HG03571 (cell line): ENCODE results near the gene IQGAP2.
A peak's percentile ranks its signal among the peaks of the same experiment; 100 is the strongest.

Experiments used
- ATAC-seq: cut with Tn5 transposase; IDR thresholded peaks from one replicate; pipeline ENCODE4 v1.9.1; 2021; ENCODE audit not compliant: unreplicated experiment

Gene IQGAP2

DNA sequence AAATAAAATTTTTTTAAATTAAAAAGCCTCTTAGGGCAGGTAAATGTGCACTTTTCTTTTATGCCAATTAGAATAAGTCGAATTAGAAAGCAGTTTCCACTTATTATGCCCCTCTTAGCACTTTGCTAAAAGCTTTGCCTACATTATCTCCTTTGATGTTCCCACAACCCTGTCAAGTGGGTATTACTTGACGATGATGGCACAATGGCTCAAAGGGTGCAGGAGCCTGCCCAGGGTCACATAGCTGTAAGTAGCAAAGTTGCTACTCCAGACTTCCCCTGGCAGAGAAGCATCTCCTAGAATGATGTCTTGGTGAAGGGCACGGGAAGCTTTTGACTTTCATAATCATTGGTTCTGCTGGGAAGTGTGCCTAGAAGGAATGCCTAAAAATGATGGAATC is 18.4 kb upstream of the IQGAP2 start:
- no peak for ATAC-seq

DNA sequence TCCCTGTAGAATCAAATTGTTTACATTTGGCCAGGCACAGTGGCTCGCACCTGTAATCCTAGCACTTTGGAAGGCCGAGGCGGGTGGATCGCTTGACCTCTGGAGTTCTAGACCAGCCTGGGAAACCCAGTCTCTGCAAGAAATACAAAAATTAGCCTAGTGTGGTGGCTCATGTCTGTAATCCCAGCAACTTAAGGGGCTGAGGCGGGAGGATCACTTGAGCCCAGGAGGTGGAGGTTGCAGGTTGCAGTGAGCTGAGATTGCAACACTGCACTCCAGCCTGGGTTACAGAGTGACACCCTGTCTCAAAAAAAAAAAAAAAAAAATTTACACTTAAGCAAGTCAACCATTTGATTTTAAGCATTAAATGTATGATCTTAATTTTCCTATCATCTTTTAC is 17.5 kb upstream of the IQGAP2 start:
- ATAC-seq = no peak

DNA sequence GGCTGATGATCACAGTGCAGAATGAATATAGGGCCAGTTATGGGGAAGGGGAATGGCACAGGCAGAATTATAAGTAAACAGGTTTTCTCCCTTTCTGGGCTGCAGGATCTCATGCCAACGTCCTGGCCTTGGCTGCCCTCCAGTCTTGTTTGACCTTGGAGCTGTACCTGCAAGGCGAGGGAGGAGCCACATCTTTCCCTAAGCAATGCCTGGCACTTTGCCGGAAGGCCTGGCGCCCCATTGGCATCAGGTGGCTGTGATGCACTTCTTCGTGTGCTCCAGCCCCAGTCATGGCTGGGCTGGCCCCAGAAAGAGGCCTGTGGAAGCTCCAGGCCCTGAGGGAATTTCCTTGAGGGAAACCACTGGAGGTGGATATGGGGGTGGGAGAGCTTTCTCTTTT is 16.7 kb upstream of the IQGAP2 start:
- no peak for ATAC-seq

DNA sequence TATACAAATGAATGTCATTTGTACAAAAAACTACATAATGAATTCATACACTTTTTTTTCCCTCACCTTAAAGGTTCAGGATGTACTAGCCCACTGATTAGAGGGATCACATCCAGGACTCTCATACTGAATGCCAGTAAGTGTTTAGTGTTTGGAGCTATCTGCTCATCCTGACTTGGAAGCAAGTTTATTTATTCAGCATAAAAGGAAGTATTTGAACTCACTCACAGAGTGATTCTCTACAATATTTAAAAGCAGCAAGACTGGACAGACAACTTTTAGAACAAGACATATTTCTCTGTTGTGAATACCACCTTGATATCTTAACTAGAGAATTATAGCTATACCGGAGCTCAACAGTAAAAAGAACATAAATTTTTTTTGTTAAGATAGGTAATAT is 14.8 kb upstream of the IQGAP2 start:
- no peak for ATAC-seq

DNA sequence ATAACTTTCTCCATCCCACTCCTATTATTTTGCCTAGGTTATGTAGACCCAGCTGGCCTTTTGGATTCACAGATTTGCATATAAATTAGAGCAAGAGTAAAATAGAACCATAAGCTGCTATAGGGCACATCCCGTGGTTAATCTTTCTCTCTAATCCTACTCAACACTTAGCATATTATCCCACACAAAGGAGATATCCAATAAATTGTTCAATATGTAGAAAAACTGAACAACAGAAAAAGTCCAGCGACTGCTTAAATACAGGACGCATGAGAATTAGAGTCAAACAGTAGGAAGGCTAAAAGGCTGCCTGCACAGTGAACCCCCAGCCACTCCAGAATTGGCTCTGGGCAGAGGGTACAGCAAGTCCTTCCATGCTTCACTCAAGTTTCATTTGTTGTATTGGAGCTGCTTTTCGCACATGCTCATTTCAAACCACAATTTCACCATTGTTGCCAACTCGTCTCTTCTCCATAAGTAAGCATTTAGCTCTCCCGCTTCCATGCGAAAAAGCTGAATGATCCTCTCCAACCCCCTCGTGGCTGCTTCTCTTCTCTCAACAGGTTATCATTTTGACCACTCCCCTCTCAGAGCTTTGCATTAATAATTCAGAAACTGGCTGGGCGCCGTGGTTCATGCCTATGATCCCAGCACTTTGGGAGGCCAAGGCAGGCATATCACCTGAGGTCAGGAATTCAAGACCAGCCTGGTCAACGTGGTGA is 14.1 kb upstream of the IQGAP2 start:
- no peak for ATAC-seq

DNA sequence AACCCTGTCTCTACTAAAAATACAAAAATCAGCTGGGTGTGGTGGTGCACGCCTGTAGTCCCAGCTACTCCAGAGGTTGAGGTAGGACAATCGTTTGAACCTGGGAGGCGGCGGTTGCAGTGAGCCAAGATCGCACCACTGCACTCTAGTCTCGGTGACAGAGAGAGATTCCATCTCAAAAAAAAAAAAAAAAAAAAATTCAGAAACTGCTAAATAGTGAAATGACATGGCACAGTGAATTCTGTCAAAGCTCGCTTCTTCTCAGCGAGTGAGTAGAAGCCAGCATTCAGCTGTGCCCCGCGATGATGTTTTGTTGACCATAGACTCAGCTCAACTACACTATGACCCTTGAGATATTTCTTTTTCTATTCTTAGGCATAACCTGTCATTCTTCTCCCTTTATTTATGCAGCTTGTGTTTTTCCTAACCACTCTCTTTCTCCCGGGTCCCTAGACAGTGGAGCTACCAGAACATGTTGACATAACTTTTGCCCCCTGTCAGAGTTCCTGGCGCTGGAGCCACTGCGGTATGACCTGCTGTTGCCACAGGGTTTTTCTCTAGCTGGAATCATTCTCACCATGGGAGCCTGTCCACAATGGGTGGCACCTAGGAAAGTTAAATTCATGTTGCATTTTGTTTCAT is 13.5 kb upstream of the IQGAP2 start:
- ATAC-seq = no peak

DNA sequence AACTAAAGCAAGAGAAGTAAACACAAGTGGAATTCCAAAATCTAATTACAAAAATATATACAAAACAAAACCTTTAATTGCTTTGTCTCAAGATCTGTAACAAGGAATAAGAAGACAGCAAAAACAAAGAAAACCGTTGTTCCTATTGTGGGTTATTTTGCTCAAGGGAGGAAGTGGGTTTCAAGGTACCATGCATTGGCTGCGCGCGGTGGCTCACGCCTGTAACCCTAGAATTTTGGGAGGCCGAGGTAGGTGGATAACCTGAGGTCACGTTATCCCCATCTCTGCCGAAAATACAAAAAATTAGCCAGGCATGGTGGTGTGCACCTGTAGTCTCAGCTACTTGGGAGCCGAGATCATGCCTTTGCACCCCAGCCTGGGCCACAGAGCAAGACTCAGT is 12.1 kb upstream of the IQGAP2 start:
- ATAC-seq = no peak

DNA sequence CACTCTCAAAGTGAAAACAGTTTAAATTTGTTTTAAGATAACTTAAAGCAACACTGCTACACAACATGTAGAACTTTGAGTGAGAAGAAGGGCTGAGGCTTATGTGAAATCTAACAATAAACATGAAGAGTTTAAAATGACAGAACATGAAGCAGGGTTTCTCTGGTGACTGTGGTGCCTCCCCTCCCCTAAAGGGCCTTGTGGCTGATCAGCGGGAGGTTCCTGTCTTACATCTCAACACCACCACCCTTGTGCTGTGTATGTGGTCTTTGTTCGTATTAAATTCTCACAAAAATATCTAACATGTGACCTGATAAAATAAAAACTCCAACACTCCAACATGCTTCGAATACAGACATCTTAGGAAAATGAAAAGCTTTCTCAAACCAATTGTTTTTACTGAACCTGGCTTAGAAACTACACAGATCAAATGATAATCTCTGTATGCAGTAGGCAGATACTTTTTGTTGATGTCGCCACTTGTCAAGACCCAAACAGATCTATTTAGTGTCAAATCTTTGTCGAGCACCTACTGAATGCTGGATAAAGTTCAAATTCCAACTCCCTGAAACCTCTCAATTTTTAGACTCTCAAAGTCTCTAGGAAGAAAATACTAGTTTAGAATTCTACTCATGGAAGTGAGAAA is 9.9 kb upstream of the IQGAP2 start:
- ATAC-seq = no peak

DNA sequence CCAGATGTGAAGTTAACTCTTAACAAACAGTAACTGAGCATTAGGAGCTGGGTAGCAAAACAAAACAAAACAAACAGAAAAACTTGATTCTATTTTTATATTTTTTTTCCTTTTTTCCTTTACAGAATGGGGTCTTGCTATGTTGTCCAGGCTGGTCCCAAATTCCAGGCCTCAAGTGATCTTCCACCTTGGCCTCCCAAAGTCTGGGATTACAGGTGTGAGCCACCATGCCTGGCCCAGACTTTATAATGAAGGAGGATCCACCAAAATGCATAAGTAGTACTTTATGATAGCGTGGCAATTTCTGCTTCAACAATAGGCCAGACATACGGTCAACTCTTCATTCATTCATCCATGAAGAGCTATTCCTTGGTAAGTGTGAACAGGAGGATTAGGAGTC is 5.9 kb upstream of the IQGAP2 start:
- ATAC-seq = no peak

DNA sequence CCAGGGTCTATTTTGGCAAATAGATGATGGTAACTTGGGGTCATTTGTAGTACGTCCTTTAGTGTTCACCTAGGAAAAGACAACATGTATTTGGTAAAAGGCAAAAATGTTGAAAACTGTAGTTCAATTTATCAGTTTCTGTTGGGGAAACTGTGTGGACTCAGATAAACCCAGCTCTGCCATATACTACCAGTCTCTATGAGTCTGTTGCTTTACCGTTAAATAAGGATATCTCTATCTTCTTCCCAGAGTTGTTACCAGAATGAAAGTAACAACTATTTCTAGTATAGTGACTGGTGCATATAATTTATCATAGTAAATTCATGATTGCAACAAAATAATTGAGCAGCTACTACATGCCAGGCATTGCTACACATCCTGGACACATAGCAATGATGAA is 3.8 kb upstream of the IQGAP2 start:
- ATAC-seq = no peak

DNA sequence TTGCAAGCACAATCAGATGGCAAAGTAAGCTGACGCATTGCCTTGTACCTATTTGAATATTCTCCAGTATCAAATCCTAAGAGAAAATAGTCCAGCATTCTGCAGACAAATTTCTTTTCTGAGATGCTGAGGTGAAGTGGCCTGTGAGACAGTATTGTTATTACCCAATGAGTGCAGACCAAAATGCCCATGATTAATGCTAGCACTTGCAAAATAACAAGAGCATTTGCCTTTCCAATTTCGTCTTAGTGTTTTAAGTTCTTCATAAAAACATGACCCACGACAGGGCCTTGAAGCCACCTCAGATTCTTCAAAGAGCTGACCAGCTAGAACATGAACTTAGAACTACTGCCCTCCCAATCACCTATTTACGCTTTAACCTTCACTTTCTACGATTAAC is 2.6 kb upstream of the IQGAP2 start:
- no peak for ATAC-seq

DNA sequence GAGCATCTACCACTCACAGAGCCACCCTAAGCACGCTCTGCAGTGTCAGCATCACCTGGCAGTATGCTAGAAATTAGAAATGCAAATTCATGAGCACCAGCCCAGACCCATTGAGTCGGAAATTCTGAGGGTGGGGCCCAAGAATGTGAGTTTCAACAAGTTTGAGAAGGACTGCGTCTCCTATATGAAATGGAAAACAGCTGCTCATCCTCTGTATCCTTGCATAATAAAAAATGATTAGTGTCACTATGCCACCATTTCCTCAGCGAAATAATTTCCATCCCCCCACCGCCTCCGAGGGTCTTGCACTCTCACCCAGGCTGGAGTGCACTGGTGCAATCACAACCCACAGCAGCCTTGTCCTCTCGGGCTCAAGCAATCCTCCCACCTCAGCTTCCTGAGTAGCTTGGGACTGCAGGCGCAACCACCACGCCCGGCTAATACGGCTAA is 1.3 kb upstream of the IQGAP2 start:
- no peak for ATAC-seq

DNA sequence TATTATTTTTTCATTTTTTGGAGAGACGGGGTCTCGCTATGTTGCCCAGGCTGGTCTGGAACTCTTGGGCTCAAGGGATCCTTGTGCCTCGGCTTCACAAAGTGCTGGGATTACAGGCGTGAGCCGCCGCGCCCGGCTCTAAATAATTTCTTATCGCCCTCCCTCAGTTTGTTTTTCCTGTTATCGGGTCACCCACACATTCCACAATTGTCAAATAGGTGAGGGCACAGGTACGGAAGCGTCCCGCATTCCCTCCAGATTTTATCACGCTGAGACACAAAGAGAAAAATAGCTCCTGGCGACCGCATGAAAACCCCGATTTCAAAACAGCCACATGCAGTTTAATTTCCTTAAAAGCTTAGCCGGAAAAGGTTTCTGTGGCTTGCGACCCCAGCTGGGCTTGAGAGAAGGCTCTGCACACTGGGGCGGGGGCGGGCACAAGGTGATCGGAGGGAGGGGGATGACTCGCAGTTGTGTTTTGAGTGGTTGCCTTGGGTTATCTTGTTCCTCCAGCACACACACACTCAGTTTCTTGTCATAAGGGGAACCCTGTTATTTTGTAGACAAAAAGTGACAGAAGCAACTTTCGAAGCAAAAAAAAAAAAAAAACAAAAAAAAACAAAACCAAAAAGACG is 717 bp upstream of the IQGAP2 start:
- peak; percentile 34 for ATAC-seq

DNA sequence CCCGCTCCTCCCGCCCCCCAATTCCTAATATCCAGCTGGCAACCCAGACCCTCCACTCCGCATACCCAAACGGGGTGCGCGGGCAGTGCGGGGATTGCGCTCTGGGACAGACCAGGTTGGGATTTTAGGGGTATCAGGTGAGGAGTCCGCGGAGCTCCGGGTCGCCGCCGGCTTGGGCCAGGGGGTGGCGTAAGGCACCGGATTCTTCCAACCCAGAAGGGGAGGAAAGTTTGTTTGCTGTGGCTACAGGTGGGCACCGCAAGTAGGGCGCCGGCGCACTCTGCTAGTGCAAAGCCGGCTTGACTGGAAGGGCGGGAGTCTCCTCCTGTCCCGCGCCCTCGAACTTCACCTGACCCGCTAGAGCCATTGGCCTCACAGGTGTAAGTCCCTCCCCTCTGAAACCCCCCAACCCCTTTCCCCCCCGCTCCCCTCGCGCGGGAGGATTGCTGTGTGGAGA is 709 bp downstream of the IQGAP2 start:
- no peak for ATAC-seq

DNA sequence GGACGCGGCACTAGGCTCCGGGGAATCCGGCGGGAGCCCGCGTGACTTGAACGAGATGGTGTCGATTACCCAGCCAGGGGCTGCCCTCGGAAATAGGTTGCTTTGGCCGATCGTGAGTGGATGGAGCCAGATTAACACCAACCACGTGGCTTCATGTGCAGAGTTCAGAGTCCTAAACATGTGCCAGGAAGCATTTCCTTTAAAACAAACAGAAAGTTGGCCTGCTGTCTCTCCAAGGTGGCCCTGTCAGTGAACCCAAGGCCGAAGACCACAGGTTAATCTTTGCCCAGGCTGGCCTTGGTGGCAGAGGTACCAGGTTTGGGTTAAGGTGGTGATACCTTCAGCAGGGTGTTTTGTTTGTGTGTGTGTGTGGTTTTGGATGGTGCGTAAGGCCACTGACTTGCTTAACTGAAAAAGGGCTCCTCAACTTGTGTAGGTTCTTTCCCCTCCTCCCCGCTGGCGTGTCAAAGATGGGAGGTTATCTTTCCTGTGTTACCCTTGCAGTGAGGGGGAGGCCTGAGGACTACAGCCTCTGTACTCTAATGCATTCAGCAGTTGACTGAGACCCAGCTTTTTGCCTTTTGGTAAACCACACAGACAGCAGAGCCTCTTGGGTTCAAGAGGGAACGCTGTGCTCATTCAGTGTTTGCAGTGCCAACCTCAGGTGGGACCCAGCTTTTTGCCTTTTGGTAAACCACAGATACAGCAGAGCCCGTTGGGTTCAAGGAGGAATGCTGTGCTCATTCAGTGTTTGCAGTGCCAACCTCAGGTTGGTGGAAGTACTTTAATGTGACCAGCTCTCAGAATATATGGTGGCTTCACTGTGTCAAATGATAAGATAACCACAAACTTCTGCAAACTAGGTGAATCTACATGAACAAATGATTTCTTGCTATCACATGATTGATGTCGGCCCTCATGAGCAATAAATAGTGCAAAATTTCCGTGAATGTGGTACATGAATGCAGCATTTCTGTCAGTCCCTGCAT is 1.4 kb downstream of the IQGAP2 start:
- ATAC-seq = peak; percentile 23

DNA sequence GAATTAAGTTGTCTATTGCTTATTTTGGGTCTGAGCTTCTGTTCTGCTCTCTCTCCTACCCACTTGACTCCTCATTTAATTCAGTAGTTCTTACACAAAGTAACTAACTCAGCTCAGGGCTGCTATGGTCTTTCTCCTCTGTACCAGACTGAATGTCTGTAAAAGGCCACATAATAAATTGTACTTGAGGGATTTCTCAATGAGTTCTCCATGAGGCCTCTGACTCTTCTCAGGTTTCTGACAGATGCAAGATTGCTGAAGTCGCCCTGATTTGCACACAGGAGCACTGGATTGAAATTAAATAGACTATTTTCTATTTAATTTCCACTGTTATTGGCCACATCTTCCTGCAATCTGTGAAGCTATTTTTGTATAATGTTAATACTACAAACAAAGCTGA is 2.9 kb downstream of the IQGAP2 start:
- no peak for ATAC-seq

DNA sequence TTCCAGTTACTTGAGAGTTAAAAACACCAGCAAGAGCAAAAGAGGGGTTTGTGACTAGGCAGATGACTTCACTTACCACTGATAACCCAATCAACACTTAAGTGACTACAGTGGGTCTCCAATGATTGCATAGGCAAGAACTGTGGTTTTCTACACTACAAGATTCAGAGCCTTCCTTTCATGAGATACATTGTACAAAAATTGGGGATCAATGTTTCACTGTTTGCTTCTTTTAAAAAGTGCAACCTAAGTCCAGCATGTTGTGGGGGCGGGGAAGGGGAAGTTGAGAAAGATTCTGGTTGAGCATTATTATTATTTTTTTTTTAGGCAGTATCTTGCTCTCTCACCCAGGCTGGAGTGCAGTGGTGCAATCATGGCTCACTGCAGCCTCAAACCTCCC is 3.6 kb downstream of the IQGAP2 start:
- no peak for ATAC-seq

DNA sequence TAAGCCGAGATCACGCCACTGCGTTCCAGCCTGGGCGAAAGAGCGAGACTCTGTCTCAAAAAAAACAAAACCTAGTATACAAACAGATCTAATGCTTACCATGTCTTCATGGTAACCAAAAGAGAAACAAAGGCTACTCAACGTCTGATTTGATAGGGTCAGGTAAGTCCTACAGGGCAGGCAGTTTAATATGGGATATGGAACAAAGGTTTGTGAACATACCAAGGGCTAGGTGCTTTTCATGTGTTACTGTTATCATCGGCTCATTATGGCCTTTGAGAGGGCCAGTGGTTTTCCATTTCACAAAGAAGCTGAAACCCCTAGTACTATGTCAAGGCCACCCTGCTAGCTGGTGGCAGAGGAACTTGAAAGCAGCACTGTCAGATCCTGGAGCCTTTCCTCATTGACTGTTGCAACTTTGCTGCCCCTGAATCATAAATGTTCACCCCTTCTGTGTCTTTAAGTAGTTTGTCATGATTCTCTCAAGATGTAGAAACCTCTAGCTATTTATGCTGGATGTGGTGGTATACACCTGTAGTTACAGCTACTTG is 5.1 kb downstream of the IQGAP2 start:
- ATAC-seq = no peak

DNA sequence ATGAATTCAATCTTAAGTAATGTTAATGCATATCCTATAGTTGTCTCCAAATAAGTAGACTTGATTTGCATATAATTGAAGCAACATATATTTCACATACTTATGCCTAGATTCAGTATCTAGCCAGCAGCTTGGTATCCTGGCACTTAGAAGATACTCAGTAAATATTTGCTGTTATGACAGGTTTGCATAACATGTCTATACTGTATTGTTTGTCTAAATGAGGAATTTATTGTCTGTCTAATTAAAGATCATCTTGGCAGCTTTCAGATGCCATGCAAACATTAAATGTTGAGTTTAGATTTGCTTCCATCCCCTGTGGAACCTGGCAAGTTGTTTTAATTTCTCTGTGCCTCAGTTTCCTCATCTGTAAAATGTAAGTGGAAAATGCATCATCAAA is 9.4 kb downstream of the IQGAP2 start:
- no peak for ATAC-seq

DNA sequence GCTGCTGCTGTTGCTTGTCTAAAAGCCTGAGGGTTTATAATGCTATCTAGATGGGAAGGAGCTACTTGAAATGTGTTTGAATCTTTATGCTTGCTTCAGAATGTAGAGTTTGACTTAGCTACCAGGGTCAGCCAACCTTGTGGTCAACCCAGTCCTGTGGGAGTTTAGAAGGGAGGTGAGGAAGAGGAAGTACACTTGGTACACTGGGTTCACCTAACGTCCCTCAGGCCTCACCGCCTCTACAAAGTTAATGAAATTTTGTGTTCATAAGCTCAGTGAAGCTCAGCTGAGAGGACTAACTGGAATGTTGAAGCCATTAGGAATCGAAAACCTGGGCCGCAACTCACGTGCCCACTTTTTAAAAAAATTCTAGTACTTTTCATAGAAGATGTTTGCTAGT is 10.7 kb downstream of the IQGAP2 start:
- no peak for ATAC-seq
